ENCODE measurements around the gene PPME1.

PPME1 gene

DNA sequence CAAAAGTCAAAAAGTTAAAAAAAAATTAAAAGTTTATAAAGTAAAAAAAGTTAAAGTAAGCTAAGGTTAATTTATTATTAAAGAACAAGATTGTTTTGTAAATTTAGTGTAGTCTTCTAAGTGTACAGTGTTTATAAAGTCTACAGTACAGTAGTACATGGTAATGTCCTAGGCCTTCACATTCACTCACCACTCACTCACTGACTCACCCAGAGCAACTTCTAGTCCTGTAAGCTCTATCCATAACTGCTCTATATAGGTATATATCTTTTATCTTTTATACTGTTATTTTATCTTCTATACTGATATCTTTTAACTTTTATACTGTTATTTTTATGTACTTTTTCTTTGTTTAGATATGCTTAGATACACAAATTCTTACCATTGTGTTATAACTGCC lies 11.4 kb upstream of the PPME1 start:
- no peak for DNase-seq (ENCODE audit: low spot score)
- TF ChIP-seq, protein P1, sequence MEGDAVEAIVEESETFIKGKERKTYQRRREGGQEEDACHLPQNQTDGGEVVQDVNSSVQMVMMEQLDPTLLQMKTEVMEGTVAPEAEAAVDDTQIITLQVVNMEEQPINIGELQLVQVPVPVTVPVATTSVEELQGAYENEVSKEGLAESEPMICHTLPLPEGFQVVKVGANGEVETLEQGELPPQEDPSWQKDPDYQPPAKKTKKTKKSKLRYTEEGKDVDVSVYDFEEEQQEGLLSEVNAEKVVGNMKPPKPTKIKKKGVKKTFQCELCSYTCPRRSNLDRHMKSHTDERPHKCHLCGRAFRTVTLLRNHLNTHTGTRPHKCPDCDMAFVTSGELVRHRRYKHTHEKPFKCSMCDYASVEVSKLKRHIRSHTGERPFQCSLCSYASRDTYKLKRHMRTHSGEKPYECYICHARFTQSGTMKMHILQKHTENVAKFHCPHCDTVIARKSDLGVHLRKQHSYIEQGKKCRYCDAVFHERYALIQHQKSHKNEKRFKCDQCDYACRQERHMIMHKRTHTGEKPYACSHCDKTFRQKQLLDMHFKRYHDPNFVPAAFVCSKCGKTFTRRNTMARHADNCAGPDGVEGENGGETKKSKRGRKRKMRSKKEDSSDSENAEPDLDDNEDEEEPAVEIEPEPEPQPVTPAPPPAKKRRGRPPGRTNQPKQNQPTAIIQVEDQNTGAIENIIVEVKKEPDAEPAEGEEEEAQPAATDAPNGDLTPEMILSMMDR (IDR thresholded peaks at IDR 0.05; ENCODE audit: borderline replicate concordance, control extremely low read depth, extremely low read depth, insufficient read depth, missing control alignments) = no peak
- in situ Hi-C loops (cut with MboI; ENCODE audit: low sequenced_read_pairs, unreplicated experiment) = no loop called here

DNA sequence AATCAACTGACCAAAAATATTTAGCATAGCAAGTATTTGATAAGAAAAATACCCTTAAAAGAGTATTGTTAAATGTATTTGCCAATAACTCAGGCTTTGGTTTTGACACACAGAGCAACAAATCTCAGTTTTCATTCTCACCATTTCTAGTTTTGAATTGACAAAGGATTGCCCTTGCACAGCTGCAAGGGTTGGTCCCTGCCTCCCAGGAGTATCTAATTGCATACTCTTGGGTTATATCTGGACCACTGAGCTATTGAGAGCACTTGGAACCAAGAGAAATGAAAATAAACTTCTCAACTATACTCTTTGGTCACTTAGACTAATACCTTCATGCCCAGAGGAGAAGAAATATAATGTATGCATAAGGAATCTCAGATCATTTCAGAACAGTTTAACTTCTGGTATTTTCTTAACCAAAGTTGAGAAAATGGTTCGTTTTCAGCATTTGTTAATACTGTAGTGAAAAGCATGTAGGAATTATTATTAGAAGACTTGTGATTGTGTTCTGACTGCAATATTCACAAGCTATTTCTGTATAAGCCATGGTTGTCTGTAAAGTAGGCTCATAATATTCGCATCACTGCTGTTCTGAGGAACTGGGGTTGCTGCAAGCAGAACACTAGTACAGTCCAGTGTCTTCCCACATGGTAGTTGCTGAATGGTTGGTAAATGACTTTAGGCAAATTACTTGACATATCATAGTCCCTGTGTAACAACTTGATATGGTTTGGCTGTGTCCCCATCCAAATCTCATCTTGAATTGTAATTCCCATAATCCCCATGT lies 8.2 kb upstream of the PPME1 start:
- no peak for DNase-seq (ENCODE audit: low spot score)
- TF ChIP-seq, protein P1 (IDR thresholded peaks at IDR 0.05; ENCODE audit: borderline replicate concordance, control extremely low read depth, extremely low read depth, insufficient read depth, missing control alignments) = no peak
- in situ Hi-C loops (cut with MboI; ENCODE audit: low sequenced_read_pairs, unreplicated experiment) = no loop called here

DNA sequence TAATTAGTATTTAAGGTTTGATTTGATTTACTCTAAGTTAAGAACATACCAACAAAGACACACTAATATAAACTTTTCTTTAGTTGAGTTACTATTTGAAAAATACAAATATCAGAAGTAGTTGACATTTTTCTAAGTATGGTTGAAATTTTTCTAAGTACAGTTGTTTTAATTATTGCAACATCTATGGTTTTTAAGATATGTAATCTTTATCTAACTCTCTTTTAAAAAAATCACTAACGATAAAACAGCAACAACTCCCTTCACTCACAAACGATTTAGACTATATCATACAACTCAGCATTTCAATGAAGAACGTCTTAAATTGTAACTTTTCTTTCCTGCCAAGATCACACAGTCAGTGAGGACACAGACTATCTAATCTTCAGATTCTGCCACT lies 2.3 kb upstream of the PPME1 start:
- TF ChIP-seq, protein P1 (IDR thresholded peaks at IDR 0.05; ENCODE audit: borderline replicate concordance, control extremely low read depth, extremely low read depth, insufficient read depth, missing control alignments) = no peak
- in situ Hi-C loops (cut with MboI; ENCODE audit: low sequenced_read_pairs, unreplicated experiment) = no loop called here
- no peak for DNase-seq (ENCODE audit: low spot score)

DNA sequence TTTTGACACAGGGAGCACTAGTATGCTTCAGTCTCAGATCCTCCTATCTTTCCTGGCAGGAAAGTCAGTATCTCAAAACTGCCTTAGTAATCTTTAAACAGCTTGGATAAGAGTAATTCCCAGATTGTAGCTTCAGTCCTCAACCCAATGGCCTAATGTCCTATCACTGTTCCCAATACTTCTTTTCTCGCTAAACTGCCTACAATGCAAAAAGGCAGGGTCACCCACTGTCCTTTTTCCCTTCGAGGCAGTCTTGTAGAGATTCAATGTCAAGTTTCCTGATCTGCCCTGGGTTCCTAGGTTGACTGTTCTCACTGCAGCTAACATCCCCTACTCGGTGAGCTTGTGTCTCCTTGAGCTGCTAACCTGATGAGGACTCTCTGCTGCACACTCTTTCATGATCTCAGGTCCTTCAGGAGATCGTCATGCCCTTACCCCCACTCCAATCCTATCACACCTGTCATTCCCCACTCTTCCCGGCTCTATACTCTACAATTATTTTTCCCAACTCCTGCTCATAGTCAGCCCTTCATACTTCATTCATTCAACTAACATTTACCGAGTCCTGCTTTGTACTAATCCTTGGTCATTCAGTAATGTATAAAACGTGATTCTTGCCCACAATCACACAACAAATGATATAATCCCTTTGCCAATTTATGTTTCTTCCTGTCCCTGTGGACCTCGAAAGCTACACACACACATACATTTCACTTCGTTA lies 1.2 kb upstream of the PPME1 start:
- in situ Hi-C loops (cut with MboI; ENCODE audit: low sequenced_read_pairs, unreplicated experiment) = no loop called here
- TF ChIP-seq, protein P1 (IDR thresholded peaks at IDR 0.05; ENCODE audit: borderline replicate concordance, control extremely low read depth, extremely low read depth, insufficient read depth, missing control alignments) = no peak
- DNase-seq (ENCODE audit: low spot score) = no peak

DNA sequence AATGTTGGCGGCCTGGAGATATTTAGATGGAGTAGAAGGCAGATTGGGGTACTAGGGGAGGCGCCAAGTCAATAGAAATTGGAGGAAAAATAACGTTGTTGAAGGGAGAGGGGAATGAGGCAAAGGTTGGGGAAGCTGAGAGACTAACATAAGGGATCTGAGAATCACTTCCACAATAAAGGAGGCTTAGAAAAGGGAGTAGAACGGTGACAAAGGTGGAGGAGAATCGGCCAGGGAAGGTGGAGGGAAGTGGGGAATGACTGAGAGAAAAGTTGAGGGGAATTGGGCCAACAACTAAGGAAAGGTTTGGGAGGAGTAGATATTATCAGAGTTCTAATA lies 510 bp downstream of the PPME1 start:
- TF ChIP-seq, protein P1 (IDR thresholded peaks at IDR 0.05; ENCODE audit: borderline replicate concordance, control extremely low read depth, extremely low read depth, insufficient read depth, missing control alignments) = no peak
- DNase-seq (ENCODE audit: low spot score) = no peak
- in situ Hi-C loops (cut with MboI; ENCODE audit: low sequenced_read_pairs, unreplicated experiment) = no loop called here

DNA sequence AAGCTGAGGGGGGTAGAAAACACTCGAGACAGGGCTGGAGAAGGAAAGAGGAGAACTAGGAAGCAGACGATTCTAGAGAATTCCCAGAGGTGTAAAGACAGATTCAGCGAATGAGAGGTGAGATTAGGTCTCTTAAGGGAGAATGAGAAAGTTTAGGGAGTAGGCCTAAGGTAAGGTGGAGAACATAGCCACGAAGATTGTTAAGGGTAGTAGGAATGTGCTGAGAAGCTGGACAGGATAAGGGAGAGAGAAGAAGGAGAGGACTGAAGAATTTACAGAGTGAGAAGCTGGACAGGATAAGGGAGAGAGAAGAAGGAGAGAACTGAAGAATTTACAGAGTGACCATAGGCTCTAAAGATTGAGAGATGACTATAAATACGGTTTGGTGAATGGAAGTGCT lies 908 bp downstream of the PPME1 start:
- no peak for DNase-seq (ENCODE audit: low spot score)
- in situ Hi-C loops (cut with MboI; ENCODE audit: low sequenced_read_pairs, unreplicated experiment) = no loop called here
- TF ChIP-seq, protein P1 (IDR thresholded peaks at IDR 0.05; ENCODE audit: borderline replicate concordance, control extremely low read depth, extremely low read depth, insufficient read depth, missing control alignments) = no peak

All from GM13976 (cell line).